Measurements from ENCODE around the gene PRX.
"Not testable (repeated sequence)": the region's sequence is repeated elsewhere in the genome, so short reads cannot be mapped to it uniquely, and the experiment has no call there.

Gene PRX

DNA sequence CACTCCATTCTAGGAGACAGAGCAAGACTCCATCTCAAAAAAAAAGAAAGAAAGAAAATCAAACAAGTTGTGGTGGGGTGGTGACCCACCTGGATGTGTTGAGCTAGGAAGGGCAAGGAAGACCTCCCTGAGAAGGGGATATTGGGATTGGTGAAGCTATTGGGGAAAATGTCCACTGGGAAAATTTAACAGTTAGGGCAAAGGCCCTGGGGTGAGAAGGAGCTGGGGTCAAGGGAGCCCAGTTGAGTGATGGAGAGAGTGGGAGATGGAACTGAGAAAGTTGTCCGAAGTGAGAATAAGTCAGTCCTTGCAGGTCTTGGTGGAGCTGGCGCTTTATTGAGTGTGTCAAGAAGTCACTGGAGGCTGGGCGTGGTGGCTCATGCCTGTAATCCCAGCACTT is 25.1 kb upstream of the PRX start:
- DNase-seq, result no peak

DNA sequence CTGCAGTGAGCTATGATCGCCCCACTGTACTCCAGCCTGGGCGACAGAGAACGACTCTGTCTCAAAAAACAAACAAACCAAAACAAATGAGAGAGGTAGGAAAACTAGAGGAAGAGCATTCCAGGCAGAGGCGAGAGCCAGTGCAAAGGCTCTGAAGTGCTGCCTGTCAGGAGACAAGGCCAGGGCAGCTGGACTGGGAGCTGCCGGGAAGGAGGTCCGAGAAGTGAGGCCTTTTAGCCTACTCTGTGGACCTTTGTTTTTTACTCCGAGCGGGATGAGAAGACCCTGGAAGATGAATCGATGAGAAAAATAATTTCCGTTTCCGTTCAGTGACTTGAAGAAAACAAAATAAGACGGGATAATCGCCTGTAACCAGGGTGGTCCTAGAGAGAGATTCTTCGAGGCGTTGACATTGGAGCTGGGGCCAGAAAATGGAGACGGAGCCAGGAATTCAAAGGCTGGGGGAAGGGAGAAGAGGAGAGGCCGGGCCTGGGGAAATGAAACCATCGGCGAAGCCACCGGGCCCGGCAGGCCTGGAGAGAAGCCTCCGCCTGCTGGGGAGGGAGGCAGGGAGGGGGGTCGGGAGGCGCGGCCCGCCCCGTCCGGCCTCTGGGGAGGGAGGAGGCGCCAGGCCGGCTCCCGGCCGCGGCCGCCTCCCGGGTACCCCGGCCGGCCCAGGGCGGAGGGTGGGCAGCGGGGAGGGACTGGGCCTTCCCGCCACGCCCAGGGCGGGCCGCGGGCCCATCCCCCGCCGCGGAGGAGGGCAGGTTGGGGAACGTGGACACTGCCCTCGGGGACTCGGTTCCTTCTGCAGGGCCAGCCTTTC is 20.4 kb upstream of the PRX start:
- DNase-seq, result peak; percentile 77 to 87 (median 83)

DNA sequence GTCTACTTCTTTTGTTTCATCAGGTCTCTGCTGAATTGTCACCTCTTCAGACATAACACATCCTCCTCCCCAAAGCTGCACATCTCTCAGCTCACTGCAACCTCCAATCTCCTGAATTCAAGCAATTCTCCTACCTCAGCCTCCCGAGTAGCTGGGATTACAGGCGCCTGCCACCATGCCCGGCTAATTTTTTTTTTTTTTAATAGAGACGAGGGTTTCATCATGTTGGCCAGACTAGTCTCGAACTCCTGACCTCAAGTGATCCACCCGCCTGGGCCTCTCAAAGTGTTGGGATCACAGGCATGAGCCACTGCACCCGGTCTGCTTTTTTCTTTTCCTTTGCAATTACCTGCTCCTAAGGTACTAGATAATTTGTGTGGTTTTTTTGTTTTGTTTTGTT is 19.6 kb upstream of the PRX start:
- peak in 1 of 3 experiments; percentile 21 for DNase-seq

- DNase-seq, result no peak
Observed at GRCh38 chr19:40431698-40432097, 18.5 kb upstream of the PRX start.

- DNase-seq, result not testable (repeated sequence)
Observed at GRCh38 chr19:40430242-40430641, 17.1 kb upstream of the PRX start.

DNA sequence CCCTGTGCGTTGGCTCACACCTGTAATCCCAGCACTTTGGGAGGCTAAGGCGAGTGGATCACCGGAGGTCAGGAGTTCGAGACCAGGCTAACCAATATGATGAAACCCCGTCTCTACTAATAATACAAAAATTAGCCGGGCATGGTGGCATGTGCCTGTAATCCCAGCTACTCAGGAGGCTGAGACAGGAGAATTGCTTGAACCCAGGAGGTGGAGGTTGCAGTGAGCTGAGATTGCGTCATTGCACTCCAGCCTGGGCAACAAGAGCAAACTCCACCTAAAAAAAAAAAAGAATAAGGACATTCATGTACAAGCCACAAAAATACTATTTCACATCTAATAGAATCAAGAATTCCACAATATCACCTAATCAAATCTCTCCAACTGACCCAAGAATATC is 15.0 kb upstream of the PRX start:
- not testable (repeated sequence) for DNase-seq

GRCh38 chr19:40425450-40426287 is 12.5 kb upstream of the PRX start, which contains the start of gene SERTAD1:
TSS of gene SERTAD1 (minus strand) at chr19:40425992. CDS start at chr19:40423546, 2,446 bp downstream.
- DNase-seq, result peak; percentile 98 to 99 (median 99)

DNA sequence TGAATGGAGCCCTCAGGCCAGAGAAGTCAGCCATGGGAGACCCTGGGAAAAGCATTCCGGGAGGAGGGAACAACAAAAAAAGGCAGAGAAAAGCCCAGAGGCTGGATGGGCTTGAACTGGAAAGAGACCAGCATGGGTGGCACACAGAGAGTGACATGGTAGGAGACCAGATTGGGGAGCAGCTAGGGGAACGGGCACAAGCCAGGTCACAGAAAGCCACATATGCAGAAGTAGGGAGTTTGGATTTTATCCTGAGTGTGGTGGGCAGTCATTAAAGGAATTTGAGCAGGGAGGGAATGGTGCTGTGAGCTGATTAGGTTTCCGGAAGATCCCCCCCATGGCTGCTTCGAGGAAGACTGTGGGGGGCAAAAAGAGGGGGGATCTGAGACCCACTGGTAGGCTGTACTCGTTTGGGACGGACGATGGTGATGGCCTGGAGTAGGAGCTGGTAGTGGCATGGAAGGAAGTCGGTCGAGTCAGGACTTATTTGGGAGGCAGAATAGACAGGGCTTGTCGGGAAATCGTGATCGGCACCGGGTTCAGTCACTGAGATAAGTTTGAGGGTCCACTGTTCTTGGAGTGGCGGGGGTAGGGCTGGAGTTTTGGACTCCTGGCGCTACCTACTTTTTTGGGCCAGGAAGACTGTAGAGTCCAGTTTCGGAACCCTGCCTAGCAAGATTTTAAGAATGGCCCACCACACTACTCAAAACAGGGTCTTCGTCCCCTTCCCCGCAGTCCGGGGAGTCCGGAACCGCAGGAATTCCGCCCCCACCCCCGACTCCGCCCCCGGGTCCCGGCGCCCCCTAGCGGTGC is 11.7 kb upstream of the PRX start:
- DNase-seq, result peak in 1 of 3 experiments; percentile 39

- DNase-seq, result no peak
Observed at GRCh38 chr19:40423938-40424337, 10.8 kb upstream of the PRX start.

- DNase-seq, result no peak
Observed at GRCh38 chr19:40422748-40423566, 9.8 kb upstream of the PRX start.

DNA sequence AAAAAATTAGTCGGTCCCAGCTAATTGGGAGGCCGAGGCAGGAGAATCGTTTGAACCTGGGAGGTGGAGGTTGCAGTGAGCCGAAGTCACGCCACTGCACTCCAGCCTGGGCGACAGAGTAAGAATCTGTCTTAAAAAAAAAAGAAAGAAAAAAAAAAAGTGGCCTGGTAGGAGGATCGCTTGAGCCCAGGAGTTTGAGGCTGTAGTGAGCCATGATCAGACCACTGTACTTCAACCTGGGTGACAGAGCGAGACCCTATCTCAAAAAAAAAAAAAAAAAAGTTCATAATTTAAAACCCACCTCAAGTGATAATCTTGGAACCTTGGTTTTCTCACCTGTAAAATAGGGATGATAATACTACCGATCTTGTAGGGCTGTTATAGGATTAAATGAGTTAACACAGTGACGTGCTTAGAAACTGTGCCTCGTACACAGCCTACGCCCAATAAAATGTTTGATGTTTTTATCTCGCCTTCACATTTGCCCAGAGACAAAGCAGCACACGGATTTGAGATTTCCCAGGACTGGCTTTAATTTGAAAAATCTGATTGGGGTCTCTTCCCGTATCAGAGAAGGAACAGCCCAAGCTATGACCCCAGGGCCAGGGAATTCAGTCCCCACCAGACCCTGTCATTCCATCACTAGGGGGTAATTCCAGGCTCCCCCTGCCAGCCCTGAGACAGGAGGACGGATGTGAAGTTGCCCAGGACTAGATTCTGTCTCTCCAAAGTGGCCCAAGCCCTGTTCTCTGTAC is 9.0 kb upstream of the PRX start:
- no peak for DNase-seq

DNA sequence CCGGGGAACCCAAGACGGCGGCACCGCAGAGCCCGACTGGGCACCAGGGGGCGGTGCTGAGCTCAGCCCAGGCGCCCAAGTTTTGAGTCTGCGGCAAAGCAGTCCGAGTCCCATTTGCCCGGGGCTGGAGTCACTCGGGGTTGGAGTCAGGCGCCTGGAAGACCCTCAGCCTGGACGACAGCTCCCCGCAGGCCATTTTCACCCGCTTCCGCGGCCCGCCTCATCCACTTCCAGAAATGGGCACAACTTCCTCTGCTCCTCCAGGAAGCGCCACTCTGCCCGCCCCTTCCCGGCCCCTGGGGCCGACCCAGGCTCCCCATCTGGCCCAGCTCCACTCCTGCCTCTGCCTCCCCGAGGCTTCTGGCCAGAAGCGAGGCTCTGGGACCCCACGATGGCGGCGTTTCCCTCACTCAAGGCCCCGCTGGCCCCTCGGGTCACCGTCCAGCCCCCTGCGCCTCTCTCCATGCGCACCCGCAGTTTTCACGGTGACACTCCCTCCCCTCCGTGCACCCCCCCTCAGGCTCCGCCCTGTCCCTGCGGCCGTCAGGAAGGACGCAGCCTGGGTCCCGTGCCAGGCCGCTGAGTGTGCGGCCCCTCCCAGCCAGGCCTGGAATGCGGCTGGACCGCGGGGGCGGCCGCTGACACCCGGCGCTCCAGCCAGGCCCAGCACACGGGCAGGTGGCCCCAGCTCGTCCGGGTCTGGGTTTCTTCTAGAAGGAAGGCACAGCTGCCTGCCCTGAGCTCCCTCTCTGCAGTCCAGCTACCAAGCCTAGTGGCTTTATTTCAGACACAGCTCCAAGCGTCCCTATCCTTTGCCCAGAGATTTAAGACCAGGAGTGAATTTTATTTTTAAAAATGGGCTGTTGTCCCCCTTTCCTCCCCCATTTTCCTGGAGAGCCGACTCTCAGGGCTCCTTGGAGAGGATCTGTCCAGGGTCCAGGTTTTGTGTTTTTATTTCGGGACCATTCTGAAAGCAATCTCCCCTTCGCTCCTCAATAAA is 7.9 kb upstream of the PRX start:
- DNase-seq, result peak; percentile 78 to 84 (median 84)

DNA sequence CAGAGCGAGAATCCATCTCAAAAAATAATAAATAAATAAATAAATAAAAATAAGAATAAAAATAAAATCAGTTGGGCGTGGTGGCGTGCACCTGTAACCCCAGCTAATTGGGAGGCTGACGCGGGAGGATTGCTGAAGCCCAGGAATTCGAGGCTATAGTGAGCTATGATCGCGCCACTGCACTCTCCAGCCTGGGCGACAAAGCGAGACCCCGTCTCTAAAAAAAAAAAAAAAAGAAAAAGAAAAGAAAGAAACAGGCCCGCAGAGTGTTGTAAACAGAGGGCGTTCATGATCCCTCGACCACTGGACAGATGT is 7.2 kb upstream of the PRX start:
- DNase-seq, result no peak

DNA sequence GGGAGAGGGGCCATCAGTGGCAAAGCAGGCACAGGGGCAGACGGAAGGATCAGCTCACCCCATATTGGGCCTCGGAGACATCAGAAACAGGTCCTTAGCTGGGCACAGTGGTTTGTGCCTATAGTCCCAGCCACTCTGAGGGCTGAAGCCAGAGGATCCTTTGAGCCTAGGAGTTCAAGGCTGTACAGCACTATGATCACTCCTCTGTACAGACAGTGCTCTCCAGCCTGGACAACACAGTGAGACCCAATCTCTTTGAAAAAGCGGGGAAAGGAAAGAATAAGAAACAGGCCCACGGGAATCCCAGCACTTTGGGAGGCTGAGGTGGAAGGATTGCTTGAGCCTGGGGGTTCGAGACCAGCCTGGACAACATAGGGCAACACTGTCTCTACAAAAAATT is 6.6 kb upstream of the PRX start:
- no peak for DNase-seq

DNA sequence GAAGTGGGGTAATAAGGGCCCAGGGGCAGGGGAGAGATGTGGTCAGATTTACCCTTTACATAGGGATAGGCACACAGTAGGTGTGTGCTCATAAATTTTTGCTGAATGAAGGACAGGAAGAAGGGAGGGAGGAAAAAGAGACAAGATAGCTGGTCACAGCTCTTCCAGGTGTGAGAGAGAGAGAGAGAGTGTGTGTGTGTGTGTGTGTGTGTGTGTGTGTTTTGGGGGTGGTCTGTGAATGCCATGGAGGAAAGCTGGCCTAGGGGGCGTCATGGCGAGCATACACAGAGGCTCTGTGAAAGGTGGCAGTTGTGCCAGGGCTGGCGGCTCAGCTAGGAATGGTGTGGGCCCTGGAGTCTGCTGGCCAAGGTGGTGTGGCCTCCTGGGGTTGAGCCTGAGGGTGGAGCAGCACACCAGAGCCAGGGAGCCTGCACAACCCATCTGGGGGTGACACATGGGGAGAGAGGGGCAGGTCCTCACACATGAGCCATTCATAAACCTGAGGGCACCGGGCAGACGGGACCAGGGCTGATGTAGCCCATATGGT is 6.0 kb upstream of the PRX start:
- no peak for DNase-seq

DNA sequence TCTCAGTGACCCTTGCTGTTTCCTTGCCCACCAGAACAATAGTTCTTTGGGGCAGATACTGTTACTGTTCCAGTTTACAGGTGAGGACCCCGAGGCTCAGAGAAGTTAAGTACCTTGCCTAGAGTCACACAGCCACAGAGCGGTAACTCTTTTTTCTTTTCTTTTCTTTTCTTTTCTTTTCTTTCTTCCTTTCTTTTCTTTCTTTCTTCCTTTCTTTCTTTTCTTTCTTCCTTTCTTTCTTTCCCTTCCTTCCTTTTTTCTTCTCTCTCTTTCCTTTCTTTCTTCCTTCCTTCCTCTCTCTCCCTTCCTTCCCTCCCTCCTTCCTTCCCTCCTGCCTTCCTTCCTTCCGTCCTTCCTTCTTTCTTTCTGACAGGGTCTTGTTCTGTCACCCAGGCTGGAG is 4.9 kb upstream of the PRX start:
- no peak for DNase-seq

- no peak for DNase-seq
Observed at GRCh38 chr19:40417643-40417981, 4.4 kb upstream of the PRX start.

DNA sequence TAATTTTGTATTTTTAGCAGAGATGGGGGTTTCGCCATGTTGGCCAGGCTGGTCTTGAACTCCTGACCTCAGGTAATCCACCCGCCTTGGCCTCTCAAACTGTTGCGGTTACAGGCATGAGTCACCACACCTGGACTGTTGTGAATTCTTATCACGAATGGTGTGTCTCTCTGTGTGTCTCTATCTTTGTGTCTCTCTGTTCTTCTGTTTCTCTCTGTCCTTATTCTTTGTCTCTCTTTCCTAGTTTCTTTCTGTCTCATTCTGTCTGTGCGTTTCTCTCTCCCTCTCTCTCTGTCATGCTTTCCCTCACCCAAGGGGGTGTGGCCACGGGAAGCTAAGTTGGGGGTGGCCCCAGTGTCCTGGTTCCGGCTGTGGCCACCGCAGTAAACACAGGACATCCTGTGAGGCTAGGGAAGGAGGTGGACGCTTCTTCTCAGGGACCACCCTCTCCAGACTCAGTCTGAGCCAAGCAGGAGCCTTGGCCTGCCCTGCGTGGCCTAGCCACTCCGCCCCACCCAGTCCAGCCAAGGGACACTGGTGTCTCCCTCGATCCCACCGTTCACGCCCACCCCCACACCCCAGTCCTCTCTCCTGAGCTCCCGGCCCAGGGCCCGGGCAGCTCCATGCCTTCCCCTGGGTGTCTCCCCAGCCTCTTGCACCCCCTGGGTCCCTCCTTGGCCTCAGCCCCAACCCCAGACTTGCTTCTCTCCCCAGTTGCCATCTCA is 3.9 kb upstream of the PRX start:
- DNase-seq, result no peak

DNA sequence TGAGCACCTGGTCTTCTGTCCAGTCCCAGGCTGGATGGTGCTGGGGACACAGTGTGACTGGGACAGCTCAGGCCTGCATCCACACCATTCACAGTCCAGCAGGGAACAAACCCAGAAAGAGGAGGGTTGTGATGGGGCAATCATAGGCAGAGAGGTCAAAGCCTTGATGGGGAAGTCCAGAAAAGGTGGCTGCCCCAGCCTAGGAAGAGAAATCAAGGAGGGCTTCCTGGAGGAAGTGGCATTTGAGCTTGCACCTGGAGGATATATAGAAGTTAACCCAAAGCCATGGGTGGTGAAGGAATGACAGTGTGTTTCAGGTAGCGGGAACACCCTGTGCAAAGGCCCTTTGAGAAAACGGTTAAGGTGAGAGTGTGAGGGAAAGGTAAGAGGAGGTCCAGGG is 2.6 kb upstream of the PRX start:
- no peak for DNase-seq

Measured in NCI-H1417 (cell line).